ENCODE measurements around the gene CELSR1. TPM values are rescaled to one million over a fixed set of nuclear protein-coding genes. Genes with fewer than 3 reads are reported as not detected.

CELSR1 gene
- total RNA-seq, 3 donors from 2014 or later, result 0.96 to 36.7 (median 21.2) TPM

DNA sequence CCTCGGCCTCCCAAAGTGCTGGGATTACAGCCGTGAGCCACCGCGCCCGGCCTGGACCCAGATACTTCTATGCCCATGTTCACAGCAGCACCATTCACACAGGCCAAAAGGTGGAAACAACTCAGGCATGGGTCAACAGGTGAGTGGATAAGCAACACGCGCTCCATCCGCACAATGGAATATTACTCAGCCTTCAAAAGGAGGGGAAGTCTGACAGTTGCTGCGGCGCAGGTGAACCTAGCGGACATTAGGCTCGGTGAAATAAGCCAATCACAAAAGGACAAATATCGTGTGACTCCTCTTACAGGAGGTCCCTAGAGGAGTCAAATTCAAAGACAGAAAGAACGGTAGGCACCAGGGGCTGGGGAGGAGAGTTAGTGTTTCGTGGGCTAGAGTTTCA is 154.9 kb downstream of the CELSR1 start:
- H3K36me3 ChIP-seq, result no peaks in the 10 kb centered on the region
- no peaks in the 10 kb centered on the region for H3K9me3 ChIP-seq
- no peaks in the 10 kb centered on the region for H3K27me3 ChIP-seq
- H3K27ac ChIP-seq, result no peak overlapping the region
- TF ChIP-seq POLR2AphosphoS5 (IDR thresholded peaks at IDR 0.05) (no peak), POLR2A (IDR thresholded peaks at IDR 0.05) (no peak)
- TF ChIP-seq, protein P1, sequence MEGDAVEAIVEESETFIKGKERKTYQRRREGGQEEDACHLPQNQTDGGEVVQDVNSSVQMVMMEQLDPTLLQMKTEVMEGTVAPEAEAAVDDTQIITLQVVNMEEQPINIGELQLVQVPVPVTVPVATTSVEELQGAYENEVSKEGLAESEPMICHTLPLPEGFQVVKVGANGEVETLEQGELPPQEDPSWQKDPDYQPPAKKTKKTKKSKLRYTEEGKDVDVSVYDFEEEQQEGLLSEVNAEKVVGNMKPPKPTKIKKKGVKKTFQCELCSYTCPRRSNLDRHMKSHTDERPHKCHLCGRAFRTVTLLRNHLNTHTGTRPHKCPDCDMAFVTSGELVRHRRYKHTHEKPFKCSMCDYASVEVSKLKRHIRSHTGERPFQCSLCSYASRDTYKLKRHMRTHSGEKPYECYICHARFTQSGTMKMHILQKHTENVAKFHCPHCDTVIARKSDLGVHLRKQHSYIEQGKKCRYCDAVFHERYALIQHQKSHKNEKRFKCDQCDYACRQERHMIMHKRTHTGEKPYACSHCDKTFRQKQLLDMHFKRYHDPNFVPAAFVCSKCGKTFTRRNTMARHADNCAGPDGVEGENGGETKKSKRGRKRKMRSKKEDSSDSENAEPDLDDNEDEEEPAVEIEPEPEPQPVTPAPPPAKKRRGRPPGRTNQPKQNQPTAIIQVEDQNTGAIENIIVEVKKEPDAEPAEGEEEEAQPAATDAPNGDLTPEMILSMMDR (IDR thresholded peaks at IDR 0.05), result no peak
- H3K4me1 ChIP-seq, result no peaks in the 10 kb centered on the region
- intact Hi-C loops (cut with DNase I; ENCODE audit: low total_unique reads), result no loop called here
- H3K4me3 ChIP-seq, result no peak overlapping the region
- DNase-seq (ENCODE audit: low spot score in 2 of 2), result no peak

- DNase-seq (ENCODE audit: low spot score in 2 of 2), result no peak
- H3K27me3 ChIP-seq, result no peaks in the 10 kb centered on the region
- intact Hi-C loops (cut with DNase I; ENCODE audit: low total_unique reads), result no loop called here
- TF ChIP-seq, protein P1 (IDR thresholded peaks at IDR 0.05), result no peak
- no peak for TF ChIP-seq POLR2A (IDR thresholded peaks at IDR 0.05)
- TF ChIP-seq POLR2AphosphoS5 (IDR thresholded peaks at IDR 0.05), result no peak
- H3K4me3 ChIP-seq, result no peak overlapping the region
- no peak overlapping the region for H3K27ac ChIP-seq
- no peaks in the 10 kb centered on the region for H3K36me3 ChIP-seq
- H3K9me3 ChIP-seq, result peaks cover 0 to 1% of the 10 kb centered on the region in 2 donors
- no peaks in the 10 kb centered on the region for H3K4me1 ChIP-seq
Observed at GRCh38 chr22:46381731-46382130, 155.7 kb downstream of the CELSR1 start.

DNA sequence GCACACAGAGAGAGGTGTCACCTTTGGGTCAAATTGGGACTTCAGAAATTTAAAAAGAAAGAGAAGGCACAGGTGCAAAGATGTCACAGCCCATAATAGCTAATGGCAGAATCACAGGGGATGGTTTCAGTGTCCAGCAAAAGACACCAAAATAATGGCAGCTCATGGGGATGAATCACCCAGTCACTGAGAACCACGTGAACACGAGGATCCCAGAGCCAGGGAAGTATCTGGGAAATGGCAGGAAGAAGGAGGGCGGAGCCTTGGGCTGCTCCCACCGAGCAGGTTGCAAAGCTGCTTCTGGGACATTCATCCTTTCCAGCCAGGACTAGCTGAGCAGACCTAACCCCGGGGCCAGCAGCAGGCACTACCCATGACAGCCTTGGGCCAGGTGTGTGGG is 156.3 kb downstream of the CELSR1 start:
- H3K9me3 ChIP-seq, result peaks cover 4 to 6% of the 10 kb centered on the region in 2 donors
- DNase-seq (ENCODE audit: low spot score in 2 of 2), result no peak

GRCh38 chr22:46380581-46380980 is 156.8 kb downstream of the CELSR1 start:
- intact Hi-C loops (cut with DNase I; ENCODE audit: low total_unique reads), result no loop called here

More for the DNA sequence above, 156.3 kb downstream of the CELSR1 start:
- intact Hi-C loops (cut with DNase I; ENCODE audit: low total_unique reads), result no loop called here
- Histone ChIP-seq H3K36me3 (no peaks in the 10 kb centered on the region), H3K4me1 (no peaks in the 10 kb centered on the region), H3K27me3 (no peaks in the 10 kb centered on the region), H3K4me3 (no peak overlapping the region), H3K27ac (no peak overlapping the region)
- TF ChIP-seq POLR2A (IDR thresholded peaks at IDR 0.05) (no peak), POLR2AphosphoS5 (IDR thresholded peaks at IDR 0.05) (no peak)
- TF ChIP-seq, protein P1 (IDR thresholded peaks at IDR 0.05), result no peak

DNA sequence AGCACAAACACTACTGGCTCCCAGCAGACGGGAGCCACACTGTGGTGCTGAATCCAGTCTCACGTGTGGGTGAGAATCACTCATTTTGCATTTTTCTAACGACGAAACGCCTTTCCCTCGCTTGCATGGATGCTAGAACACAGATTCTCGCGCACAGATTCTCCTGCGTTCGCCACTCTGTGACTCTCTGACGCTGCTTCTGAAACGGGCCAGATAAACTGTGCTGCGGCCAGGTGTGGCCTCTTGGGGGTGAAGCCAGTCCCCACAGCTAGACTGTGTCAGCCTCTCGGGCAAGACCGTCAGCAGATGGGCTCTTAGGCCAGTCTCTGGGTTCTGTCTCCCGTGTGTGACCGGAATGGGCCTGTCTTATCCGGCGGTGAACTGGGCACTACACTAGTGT is 157.4 kb downstream of the CELSR1 start:
- intact Hi-C loops (cut with DNase I; ENCODE audit: low total_unique reads), result no loop called here
- TF ChIP-seq POLR2A (IDR thresholded peaks at IDR 0.05), result no peak
- TF ChIP-seq, protein P1 (IDR thresholded peaks at IDR 0.05), result no peak
- no peak for TF ChIP-seq POLR2AphosphoS5 (IDR thresholded peaks at IDR 0.05)
- no peaks in the 10 kb centered on the region for H3K4me1 ChIP-seq
- no peak overlapping the region for H3K27ac ChIP-seq
- H3K9me3 ChIP-seq, result peaks cover 7% of the 10 kb centered on the region in 2 donors
- no peaks in the 10 kb centered on the region for H3K27me3 ChIP-seq
- H3K36me3 ChIP-seq, result no peaks in the 10 kb centered on the region
- DNase-seq (ENCODE audit: low spot score in 2 of 2), result no peak
- H3K4me3 ChIP-seq, result no peak overlapping the region

More at GRCh38 chr22:46380581-46380980, 156.8 kb downstream of the CELSR1 start:
- no peak overlapping the region for H3K4me3 ChIP-seq
- H3K27ac ChIP-seq, result no peak overlapping the region
- TF ChIP-seq POLR2A (IDR thresholded peaks at IDR 0.05), result no peak
- peaks cover 7% of the 10 kb centered on the region in 2 donors for H3K9me3 ChIP-seq
- no peaks in the 10 kb centered on the region for H3K4me1 ChIP-seq
- H3K27me3 ChIP-seq, result no peaks in the 10 kb centered on the region
- H3K36me3 ChIP-seq, result no peaks in the 10 kb centered on the region
- no peak for DNase-seq (ENCODE audit: low spot score in 2 of 2)
